Natural killer cell (primary cell): ENCODE results near the gene HOXD4. TPM values are rescaled to one million over a fixed set of nuclear protein-coding genes. Genes with fewer than 3 reads are reported as not detected.

ENCODE experiments used
- ATAC-seq, 3 donors: fragments of 150-1000 bp in 2 of 3; fragments of 200-7000 bp in 1 of 3; cut with Tn5 transposase; 1 replicate in 1 of 3; 2 replicates in 2 of 3; pipeline ENCODE4 v1.10.0; 2021; ENCODE audit warnings: mild to moderate bottlenecking in 2 of 3, moderate library complexity in 2 of 3
- DNase-seq, 2 donors: peaks; one replicate each; pipeline versions ENCODE4 v3.0.0 to v3.0.0-alpha.2; 2013 to 2021; ENCODE audit warnings: mixed read lengths in 1 of 2
- H3K27ac ChIP-seq: one replicate; pipeline ENCODE4 v1.5.1; 2013; ENCODE audit warnings: mild to moderate bottlenecking, low read length
- H3K27me3 ChIP-seq: one replicate; pipeline ENCODE4 v1.6.1; 2013; ENCODE audit warnings: low read length; ENCODE audit not compliant: control insufficient read depth, insufficient read depth
- H3K36me3 ChIP-seq: one replicate; pipeline ENCODE4 v1.6.1; 2013; ENCODE audit warnings: low read length; ENCODE audit not compliant: control insufficient read depth, insufficient read depth
- H3K4me1 ChIP-seq: one replicate; pipeline ENCODE4 v1.6.1; 2013; ENCODE audit warnings: low read length; ENCODE audit not compliant: control insufficient read depth, insufficient read depth
- H3K4me3 ChIP-seq: one replicate; pipeline ENCODE4 v1.5.1; 2013; ENCODE audit warnings: low read length
- H3K9me3 ChIP-seq: one replicate; pipeline ENCODE4 v1.6.1; 2013; ENCODE audit warnings: low read length; ENCODE audit not compliant: control insufficient read depth, insufficient read depth
- H3K27ac Mint-ChIP-seq, 2 donors: one replicate each; pipeline ENCODE4 v1.8.0; 2022; ENCODE audit warnings: mild to moderate bottlenecking in 2 of 2, mixed read lengths in 2 of 2, moderate library complexity in 1 of 2
- H3K27me3 Mint-ChIP-seq, 2 donors: one replicate each; pipeline ENCODE4 v1.8.0; 2022; ENCODE audit warnings: low read depth in 2 of 2, mixed read lengths in 2 of 2
- H3K36me3 Mint-ChIP-seq: one replicate; pipeline ENCODE4 v1.8.0; 2022; ENCODE audit warnings: mixed read lengths
- H3K4me1 Mint-ChIP-seq, 2 donors: one replicate each; pipeline ENCODE4 v1.8.0; 2022; ENCODE audit warnings: mixed read lengths in 2 of 2
- H3K4me3 Mint-ChIP-seq: one replicate; pipeline ENCODE4 v1.8.0; 2022; ENCODE audit warnings: mild to moderate bottlenecking, moderate library complexity, mixed read lengths
- H3K9me3 Mint-ChIP-seq, 2 donors: one replicate each; pipeline ENCODE4 v1.8.0; 2022; ENCODE audit warnings: mixed read lengths in 2 of 2
- CTCF ChIP-seq: fragments of 200-600 bp; IDR thresholded peaks from one replicate; pipeline ENCODE4 v1.8.0; 2022; ENCODE audit warnings: antibody characterized with exemption
- WGBS: methylation state at CpG from one replicate; pipeline ENCODE4 v1.1.7; 2013; ENCODE audit warnings: missing lambda C conversion rate; ENCODE audit not compliant: insufficient coverage; 5-methylcytosine and 5-hydroxymethylcytosine counted together
- intact Hi-C: fragments of 100-400 bp; cut with micrococcal nuclease; formaldehyde crosslinking; loops from one replicate; pipeline ENCODE4 v1.14.2; 2022
- total RNA-seq, 4 donors: library from RNA; stranded (reverse); fragments of 120-200 nt in 1 of 4; gene quantifications; one replicate each; pipeline versions ENCODE4 v1.2.3 to v1.2.4, GENCODE V29; 2013 to 2022

HOXD4 gene
- total RNA-seq, 3 donors from 2014 or later (not counting 1 experiment from before 2014, with no cell fraction given), result not detected

GRCh38 chr2:176174382-176174823 lies 23.1 kb downstream of the HOXD4 start:
- peaks cover 73% of the 10 kb centered on the region for H3K27me3 ChIP-seq
- no peak overlapping the region for H3K27ac ChIP-seq
- H3K4me1 ChIP-seq, result no peaks in the 10 kb centered on the region
- peaks cover 3% of the 10 kb centered on the region for H3K36me3 Mint-ChIP-seq
- no peaks in the 10 kb centered on the region for H3K9me3 Mint-ChIP-seq
- H3K4me1 Mint-ChIP-seq, result no peaks in the 10 kb centered on the region
- DNase-seq, result no peak
- no peaks in the 10 kb centered on the region for H3K36me3 ChIP-seq
- peaks cover 71 to 80% of the 10 kb centered on the region in 2 donors for H3K27me3 Mint-ChIP-seq
- 5% methylated on average over 14 of the region's 14 CpGs for WGBS
- ATAC-seq, result no peak
- H3K9me3 ChIP-seq, result no peaks in the 10 kb centered on the region
- no peak overlapping the region for H3K27ac Mint-ChIP-seq
- no peak for TF ChIP-seq CTCF
- no peak overlapping the region for H3K4me3 ChIP-seq
- no peak overlapping the region for H3K4me3 Mint-ChIP-seq
- intact Hi-C loops, result no loop called here

- no peak for ATAC-seq
Observed at GRCh38 chr2:176174824-176175708, 23.7 kb downstream of the HOXD4 start.

GRCh38 chr2:176175709-176176607 lies 24.6 kb downstream of the HOXD4 start:
- no peaks in the 10 kb centered on the region for H3K4me1 ChIP-seq
- WGBS, result 57% methylated on average over 4 of the region's 7 CpGs
- intact Hi-C loops, result no loop called here
- peaks cover 8% of the 10 kb centered on the region for H3K36me3 Mint-ChIP-seq
- H3K9me3 ChIP-seq, result no peaks in the 10 kb centered on the region
- peaks cover 69% of the 10 kb centered on the region for H3K27me3 ChIP-seq
- H3K27ac ChIP-seq, result no peak overlapping the region
- DNase-seq (no peak), ATAC-seq (no peak)
- peaks cover 73 to 81% of the 10 kb centered on the region in 2 donors for H3K27me3 Mint-ChIP-seq
- no peak overlapping the region for H3K4me3 Mint-ChIP-seq
- H3K27ac Mint-ChIP-seq, result no peak overlapping the region
- H3K36me3 ChIP-seq, result no peaks in the 10 kb centered on the region
- TF ChIP-seq CTCF, result no peak
- H3K4me3 ChIP-seq, result no peak overlapping the region
- H3K4me1 Mint-ChIP-seq, result no peaks in the 10 kb centered on the region
- no peaks in the 10 kb centered on the region for H3K9me3 Mint-ChIP-seq

More at GRCh38 chr2:176174824-176175708, 23.7 kb downstream of the HOXD4 start:
- no peak for DNase-seq
- 7% methylated on average over 47 of the region's 47 CpGs for WGBS
- Histone ChIP-seq H3K4me1 (no peaks in the 10 kb centered on the region), H3K27me3 (peaks cover 78% of the 10 kb centered on the region), H3K9me3 (no peaks in the 10 kb centered on the region), H3K36me3 (no peaks in the 10 kb centered on the region), H3K4me3 (no peak overlapping the region), H3K27ac (no peak overlapping the region)
- no peak overlapping the region for H3K4me3 Mint-ChIP-seq
- no peak for TF ChIP-seq CTCF
- no peaks in the 10 kb centered on the region for H3K9me3 Mint-ChIP-seq
- H3K27ac Mint-ChIP-seq, result no peak overlapping the region
- H3K27me3 Mint-ChIP-seq, result peaks cover 72 to 80% of the 10 kb centered on the region in 2 donors
- intact Hi-C loops, result no loop called here
- H3K4me1 Mint-ChIP-seq, result no peaks in the 10 kb centered on the region
- peaks cover 8% of the 10 kb centered on the region for H3K36me3 Mint-ChIP-seq
